Neural cell (in vitro differentiated cells): ENCODE results near the gene ORC5.

ENCODE experiments used
- EZH2 ChIP-seq: fragments of 200-600, 300-800 bp; shearing (Covaris generic), sonication (generic); IDR thresholded peaks from 2 replicates; pipeline ENCODE4 v1.6.1; 2014; ENCODE audit warnings: antibody characterized with exemption, low read length, borderline replicate concordance, mild to moderate bottlenecking; ENCODE audit not compliant: insufficient read depth, poor library complexity, severe bottlenecking
- TF ChIP-seq, protein P1 (sequence below): fragments of 450-650 bp; IDR thresholded peaks from 2 replicates; pipeline ENCODE4 v1.5.1; 2014; ENCODE audit warnings: antibody characterized with exemption, mild to moderate bottlenecking, moderate library complexity; ENCODE audit not compliant: poor library complexity, severe bottlenecking

DNA sequence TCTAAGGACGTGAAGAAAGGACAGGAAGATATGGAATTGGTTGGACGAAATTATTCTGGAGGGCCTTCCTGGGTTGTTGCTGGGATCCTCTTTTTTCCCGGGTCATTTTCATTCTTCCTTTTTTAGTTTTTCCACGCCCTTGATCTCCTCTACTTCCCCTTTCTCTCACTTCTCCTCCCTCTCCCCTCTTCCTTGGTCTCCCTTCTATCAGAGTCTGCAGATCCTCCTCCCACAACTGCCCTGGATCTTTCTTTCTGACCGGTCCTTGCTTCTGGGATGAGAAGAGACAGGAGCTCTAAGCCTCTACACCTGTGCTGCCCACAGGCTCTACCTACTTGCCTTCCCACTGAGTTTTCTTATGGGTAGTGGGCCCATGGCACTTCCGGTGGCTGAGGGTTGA, 114.7 kb downstream of the ORC5 start:
- TF ChIP-seq, protein P1, sequence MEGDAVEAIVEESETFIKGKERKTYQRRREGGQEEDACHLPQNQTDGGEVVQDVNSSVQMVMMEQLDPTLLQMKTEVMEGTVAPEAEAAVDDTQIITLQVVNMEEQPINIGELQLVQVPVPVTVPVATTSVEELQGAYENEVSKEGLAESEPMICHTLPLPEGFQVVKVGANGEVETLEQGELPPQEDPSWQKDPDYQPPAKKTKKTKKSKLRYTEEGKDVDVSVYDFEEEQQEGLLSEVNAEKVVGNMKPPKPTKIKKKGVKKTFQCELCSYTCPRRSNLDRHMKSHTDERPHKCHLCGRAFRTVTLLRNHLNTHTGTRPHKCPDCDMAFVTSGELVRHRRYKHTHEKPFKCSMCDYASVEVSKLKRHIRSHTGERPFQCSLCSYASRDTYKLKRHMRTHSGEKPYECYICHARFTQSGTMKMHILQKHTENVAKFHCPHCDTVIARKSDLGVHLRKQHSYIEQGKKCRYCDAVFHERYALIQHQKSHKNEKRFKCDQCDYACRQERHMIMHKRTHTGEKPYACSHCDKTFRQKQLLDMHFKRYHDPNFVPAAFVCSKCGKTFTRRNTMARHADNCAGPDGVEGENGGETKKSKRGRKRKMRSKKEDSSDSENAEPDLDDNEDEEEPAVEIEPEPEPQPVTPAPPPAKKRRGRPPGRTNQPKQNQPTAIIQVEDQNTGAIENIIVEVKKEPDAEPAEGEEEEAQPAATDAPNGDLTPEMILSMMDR = no peak
- TF ChIP-seq EZH2 = no peak
